Stimulated activated effector memory CD8-positive, alpha-beta T cell treated with anti-CD3 and anti-CD28 coated beads, Interleukin-12 subunit alpha, Interleukin-12 subunit beta, amount 100 ng/mL, for 72 hours (primary cell): ENCODE results near the gene SDC1.

Experiments
- ATAC-seq: fragments of 150-1000 bp; cut with Tn5 transposase; 2 replicates; pipeline ENCODE4 v1.10.0; 2021
- DNase-seq, 2 donors: peaks; one replicate each; pipeline ENCODE4 v3.0.0; 2021 to 2022; ENCODE audit warnings: low spot score in 2 of 2
- H3K27ac Mint-ChIP-seq: one replicate; pipeline ENCODE4 v1.8.0; 2022; ENCODE audit warnings: mild to moderate bottlenecking, mixed read lengths
- H3K36me3 Mint-ChIP-seq: one replicate; pipeline ENCODE4 v1.8.0; 2022; ENCODE audit warnings: mild to moderate bottlenecking, mixed read lengths
- H3K4me1 Mint-ChIP-seq: one replicate; pipeline ENCODE4 v1.8.0; 2022; ENCODE audit warnings: mixed read lengths
- H3K4me3 Mint-ChIP-seq: one replicate; pipeline ENCODE4 v1.8.0; 2022; ENCODE audit warnings: mild to moderate bottlenecking, mixed read lengths
- H3K9me3 Mint-ChIP-seq: one replicate; pipeline ENCODE4 v1.8.0; 2022; ENCODE audit warnings: mixed read lengths

The SDC1 gene

GRCh38 chr2:20222014-20222768 is 2.7 kb downstream of the SDC1 start:
- H3K4me3 Mint-ChIP-seq: peak overlapping the region; percentile 40
- H3K27ac Mint-ChIP-seq: no peak overlapping the region
- DNase-seq (no peak), ATAC-seq (no peak)
- H3K4me1 Mint-ChIP-seq: peaks cover 6% of the 10 kb centered on the region
- no peaks in the 10 kb centered on the region for H3K36me3 Mint-ChIP-seq
- H3K9me3 Mint-ChIP-seq: no peaks in the 10 kb centered on the region

- peaks cover 6% of the 10 kb centered on the region for H3K4me1 Mint-ChIP-seq
Measured at GRCh38 chr2:20221555-20221973, 3.4 kb downstream of the SDC1 start.

GRCh38 chr2:20220806-20221554 is 4.0 kb downstream of the SDC1 start:
- H3K4me3 Mint-ChIP-seq: no peak overlapping the region
- no peaks in the 10 kb centered on the region for H3K36me3 Mint-ChIP-seq
- peaks cover 5% of the 10 kb centered on the region for H3K4me1 Mint-ChIP-seq
- no peaks in the 10 kb centered on the region for H3K9me3 Mint-ChIP-seq
- ATAC-seq: no peak
- no peak for DNase-seq
- H3K27ac Mint-ChIP-seq: no peak overlapping the region

More at GRCh38 chr2:20221555-20221973, 3.4 kb downstream of the SDC1 start:
- Mint-ChIP-seq H3K9me3 (no peaks in the 10 kb centered on the region), H3K27ac (no peak overlapping the region), H3K36me3 (no peaks in the 10 kb centered on the region), H3K4me3 (no peak overlapping the region)
- ATAC-seq: no peak
- DNase-seq: no peak

- no peaks in the 10 kb centered on the region for H3K36me3 Mint-ChIP-seq
- H3K4me1 Mint-ChIP-seq: no peaks in the 10 kb centered on the region
- ATAC-seq: no peak
- H3K4me3 Mint-ChIP-seq: no peak overlapping the region
- no peak for DNase-seq
- no peaks in the 10 kb centered on the region for H3K9me3 Mint-ChIP-seq
- H3K27ac Mint-ChIP-seq: no peak overlapping the region
Measured at GRCh38 chr2:20219763-20220380, 5.1 kb downstream of the SDC1 start.

GRCh38 chr2:20218331-20219320 is 6.3 kb downstream of the SDC1 start:
- H3K9me3 Mint-ChIP-seq: no peaks in the 10 kb centered on the region
- ATAC-seq (no peak), DNase-seq (no peak)
- no peak overlapping the region for H3K27ac Mint-ChIP-seq
- no peak overlapping the region for H3K4me3 Mint-ChIP-seq
- H3K36me3 Mint-ChIP-seq: no peaks in the 10 kb centered on the region
- no peaks in the 10 kb centered on the region for H3K4me1 Mint-ChIP-seq

- DNase-seq: no peak
- no peaks in the 10 kb centered on the region for H3K9me3 Mint-ChIP-seq
- no peaks in the 10 kb centered on the region for H3K4me1 Mint-ChIP-seq
- no peak for ATAC-seq
- no peaks in the 10 kb centered on the region for H3K36me3 Mint-ChIP-seq
- no peak overlapping the region for H3K27ac Mint-ChIP-seq
- H3K4me3 Mint-ChIP-seq: no peak overlapping the region
Measured at GRCh38 chr2:20217041-20217970, 7.6 kb downstream of the SDC1 start.

GRCh38 chr2:20216130-20217025 is 8.6 kb downstream of the SDC1 start:
- Mint-ChIP-seq H3K9me3 (no peaks in the 10 kb centered on the region), H3K4me1 (no peaks in the 10 kb centered on the region), H3K36me3 (no peaks in the 10 kb centered on the region), H3K27ac (no peak overlapping the region), H3K4me3 (no peak overlapping the region)
- ATAC-seq (no peak), DNase-seq (no peak)

- Mint-ChIP-seq H3K4me3 (no peak overlapping the region), H3K36me3 (no peaks in the 10 kb centered on the region), H3K27ac (no peak overlapping the region), H3K9me3 (no peaks in the 10 kb centered on the region), H3K4me1 (no peaks in the 10 kb centered on the region)
- no peak for ATAC-seq
- no peak for DNase-seq
Measured at GRCh38 chr2:20215183-20216040, 9.5 kb downstream of the SDC1 start.

- ATAC-seq (no peak), DNase-seq (no peak)
- Mint-ChIP-seq H3K36me3 (no peaks in the 10 kb centered on the region), H3K27ac (no peak overlapping the region), H3K9me3 (no peaks in the 10 kb centered on the region), H3K4me1 (no peaks in the 10 kb centered on the region), H3K4me3 (no peak overlapping the region)
Measured at GRCh38 chr2:20214566-20215182, 10.3 kb downstream of the SDC1 start.

- ATAC-seq (no peak), DNase-seq (no peak)
- Mint-ChIP-seq H3K27ac (no peak overlapping the region), H3K9me3 (no peaks in the 10 kb centered on the region), H3K4me3 (no peak overlapping the region), H3K36me3 (no peaks in the 10 kb centered on the region), H3K4me1 (no peaks in the 10 kb centered on the region)
Measured at GRCh38 chr2:20213651-20214565, 11.0 kb downstream of the SDC1 start.

- Mint-ChIP-seq H3K27ac (no peak overlapping the region), H3K4me3 (no peak overlapping the region), H3K4me1 (peaks cover 5% of the 10 kb centered on the region), H3K9me3 (no peaks in the 10 kb centered on the region), H3K36me3 (no peaks in the 10 kb centered on the region)
- DNase-seq (no peak), ATAC-seq (no peak)
Measured at GRCh38 chr2:20212871-20213503, 11.9 kb downstream of the SDC1 start.
